ENCODE results near the gene ISCA2.

Gene ISCA2

DNA sequence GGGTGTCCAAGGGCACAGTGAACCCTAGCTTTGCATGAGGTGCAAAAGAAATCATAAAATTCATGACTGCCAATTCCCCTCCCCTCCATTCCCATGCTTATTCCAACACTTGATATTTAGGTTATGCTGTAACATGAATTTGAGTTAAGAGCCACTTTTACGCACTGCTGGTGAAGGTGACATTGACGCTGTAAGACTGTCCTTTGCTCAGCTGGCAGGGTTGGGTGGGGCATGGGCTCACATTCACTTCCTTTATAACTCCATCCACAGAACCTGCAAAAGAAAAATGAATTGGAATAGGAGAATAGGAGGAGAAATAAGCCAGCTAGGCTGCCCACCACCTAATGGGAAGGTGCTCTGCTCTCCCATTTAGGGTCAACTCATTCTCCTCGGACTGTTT, 7.4 kb upstream of the ISCA2 start:
- no peak for DNase-seq

DNA sequence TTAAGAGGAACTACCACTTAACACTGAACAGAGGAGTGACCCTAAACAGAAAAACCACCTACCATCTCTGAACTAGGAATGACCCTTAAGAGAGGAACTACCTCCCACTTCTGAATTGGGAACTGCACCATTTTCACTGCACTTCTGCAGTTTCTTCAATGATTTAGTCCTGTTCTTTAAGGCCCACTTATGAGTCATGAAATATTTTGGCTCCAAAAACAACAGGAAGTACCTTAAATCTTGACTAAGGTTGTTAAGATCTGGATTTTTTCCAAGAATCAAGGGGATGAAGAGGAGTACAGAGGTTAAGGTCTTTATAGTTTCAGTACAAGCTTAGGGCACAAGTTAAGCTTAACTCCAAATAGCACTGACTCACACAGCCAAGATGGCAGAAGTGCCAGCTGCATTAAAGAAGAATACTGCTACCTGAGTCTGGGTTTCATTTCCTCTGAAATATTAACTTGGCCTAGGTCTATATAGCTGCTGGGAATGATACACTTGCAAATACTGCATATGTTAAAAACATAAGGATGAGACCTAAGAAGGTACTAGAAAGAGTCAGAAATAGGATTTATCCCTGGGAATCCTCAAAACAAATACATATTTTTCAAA, 4.7 kb upstream of the ISCA2 start:
- no peak for DNase-seq

DNA sequence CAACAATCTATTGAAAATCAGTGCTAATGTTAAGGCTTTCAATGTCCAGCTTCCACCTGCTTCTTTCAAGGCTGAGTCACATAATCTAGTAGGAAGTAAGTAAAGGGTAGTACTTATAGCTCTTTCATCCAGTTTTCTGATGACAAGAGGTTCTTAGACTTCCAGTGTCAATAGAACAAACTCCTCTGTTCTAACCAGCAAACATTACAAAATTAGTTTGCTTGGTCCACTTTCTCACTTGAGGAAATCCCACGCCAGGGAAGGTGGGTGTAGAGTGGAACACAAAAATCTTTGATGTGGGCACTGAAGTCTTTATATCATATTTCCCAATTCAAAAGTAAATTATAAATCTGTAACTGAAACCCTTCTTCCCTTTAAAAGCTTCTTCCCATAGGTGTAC, 3.1 kb upstream of the ISCA2 start:
- DNase-seq = no peak

GRCh38 chr14:74491956-74492775, 1.4 kb upstream of the ISCA2 start:
- no peak for DNase-seq

GRCh38 chr14:74492776-74493342, 706 bp upstream of the ISCA2 start, which contains the start of gene NPC2:
NPC2 (minus strand) TSS chr14:74493305; CDS start chr14:74493274, 31 bp downstream.
- DNase-seq = no peak

- DNase-seq = no peak
Observed at GRCh38 chr14:74495356-74495755, 1.8 kb downstream of the ISCA2 start.

DNA sequence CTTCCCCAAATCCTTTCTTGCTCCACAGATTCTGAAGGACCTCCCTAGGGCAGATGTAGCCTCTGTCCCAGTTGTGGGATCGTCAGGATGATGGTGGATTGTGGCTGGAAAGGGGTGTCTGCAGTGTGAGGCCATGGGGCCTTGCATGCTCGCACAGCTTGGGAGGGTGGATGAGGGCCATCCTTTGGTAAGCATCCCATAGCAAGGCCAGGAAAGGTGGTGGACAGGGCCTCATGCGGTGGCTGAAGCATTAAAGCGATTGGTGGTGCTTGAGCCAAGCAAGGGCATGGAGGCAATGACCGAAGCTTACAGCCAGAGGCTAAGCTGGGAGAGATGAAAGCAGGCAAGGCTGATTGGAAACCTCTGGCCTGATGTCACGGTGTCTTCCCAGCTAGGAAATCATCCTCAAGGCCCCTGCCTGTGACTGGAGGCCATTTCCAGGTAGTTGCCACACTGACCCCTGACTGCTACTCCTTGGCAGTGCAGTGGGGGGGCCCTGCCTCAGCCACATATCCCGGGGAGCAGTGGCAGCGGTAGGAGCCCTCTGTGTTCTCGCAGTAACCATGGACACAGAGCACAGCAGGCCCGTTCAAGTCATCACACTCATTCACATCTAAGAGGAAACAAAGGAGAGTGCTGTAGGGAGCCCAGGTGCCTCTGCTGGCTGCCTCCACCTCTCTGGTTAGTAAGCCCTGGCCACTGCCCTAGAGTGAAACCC, 7.0 kb downstream of the ISCA2 start:
- no peak for DNase-seq

DNA sequence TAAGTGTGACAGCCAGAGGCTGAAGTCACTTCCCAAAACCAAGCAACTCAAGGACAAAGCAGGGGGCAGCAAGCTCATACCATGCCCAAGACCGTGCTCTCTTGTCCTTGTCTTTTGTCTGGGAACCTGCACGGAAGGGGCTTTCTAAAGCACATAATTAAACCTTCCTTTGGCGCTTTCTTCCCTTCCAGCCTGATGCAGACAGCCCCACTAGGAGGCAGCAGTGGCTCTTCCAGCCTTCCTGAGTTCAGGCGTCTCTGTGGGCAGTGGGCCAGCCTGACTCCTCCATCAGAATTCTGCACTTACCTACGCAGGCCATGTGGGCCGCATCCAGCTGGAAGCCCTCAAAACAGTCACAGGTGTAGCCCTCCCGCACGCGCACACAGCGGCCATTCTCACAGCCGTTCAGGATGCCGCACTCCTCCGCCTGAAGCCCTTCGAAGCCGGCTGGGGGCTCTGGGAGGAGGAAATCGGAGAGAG, 7.6 kb downstream of the ISCA2 start:
- peak; percentile 44 for DNase-seq

DNA sequence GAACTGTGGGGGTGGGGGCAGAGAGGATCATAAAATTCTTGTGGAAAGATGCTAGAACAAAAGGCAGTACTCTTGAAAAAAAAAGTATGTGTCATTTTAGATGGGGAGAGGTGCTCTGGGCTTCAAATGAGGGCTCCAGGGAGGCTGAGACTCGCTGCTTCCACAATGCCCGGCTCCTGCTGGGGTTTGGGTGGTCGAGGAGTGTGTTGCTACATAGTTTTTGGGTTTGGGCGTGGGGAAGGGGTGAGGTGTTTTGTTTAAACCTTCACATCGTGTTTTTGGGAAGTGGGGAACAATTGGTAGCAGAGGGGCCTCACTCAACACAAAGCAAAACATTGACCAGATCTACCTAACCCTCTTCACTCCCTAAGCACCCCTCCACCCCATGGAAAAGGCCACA, 8.1 kb downstream of the ISCA2 start:
- DNase-seq = no peak

DNA sequence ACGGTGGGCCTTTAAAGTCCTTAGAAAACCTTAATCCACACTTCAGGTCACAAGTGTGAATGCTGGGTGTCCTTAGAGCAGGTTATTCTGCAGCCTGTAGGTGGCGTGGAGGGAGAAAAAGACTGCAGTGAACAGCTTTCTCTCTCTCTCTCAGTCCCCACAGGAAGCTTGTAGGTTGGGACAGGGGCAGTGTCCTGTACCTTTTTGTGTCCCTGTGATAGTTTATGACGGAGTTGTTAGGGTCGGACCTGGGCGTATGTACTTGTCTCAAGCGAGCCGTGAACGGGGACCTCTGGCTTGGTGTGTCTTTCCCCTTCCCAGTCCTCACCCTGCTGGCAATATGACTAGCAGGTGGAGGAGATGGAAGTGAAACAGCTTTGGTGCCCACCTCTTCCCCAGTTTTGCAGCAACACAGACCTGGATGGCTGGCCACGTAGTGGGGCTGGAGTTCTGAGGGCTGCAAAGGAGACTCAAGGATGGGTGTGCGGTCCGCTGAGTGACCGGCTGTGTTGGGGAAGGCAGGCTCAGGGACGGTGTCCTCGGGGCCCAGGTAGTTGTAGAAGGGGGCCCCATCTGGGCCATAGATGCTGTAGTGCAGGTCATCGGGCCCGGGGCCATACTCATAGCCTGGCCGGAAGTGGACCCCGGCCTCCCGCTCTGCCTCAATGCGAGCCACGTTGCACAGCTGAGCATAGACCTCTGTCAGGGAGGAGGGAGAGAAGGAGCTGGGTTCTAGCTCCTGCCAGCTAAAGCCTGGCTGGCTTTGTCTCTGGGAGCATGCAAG, 8.9 kb downstream of the ISCA2 start:
- peak; percentile 29 for DNase-seq

- DNase-seq = no peak
Observed at GRCh38 chr14:74503291-74503937, 9.8 kb downstream of the ISCA2 start.

GRCh38 chr14:74503938-74504335, 10.4 kb downstream of the ISCA2 start:
- no peak for DNase-seq

DNA sequence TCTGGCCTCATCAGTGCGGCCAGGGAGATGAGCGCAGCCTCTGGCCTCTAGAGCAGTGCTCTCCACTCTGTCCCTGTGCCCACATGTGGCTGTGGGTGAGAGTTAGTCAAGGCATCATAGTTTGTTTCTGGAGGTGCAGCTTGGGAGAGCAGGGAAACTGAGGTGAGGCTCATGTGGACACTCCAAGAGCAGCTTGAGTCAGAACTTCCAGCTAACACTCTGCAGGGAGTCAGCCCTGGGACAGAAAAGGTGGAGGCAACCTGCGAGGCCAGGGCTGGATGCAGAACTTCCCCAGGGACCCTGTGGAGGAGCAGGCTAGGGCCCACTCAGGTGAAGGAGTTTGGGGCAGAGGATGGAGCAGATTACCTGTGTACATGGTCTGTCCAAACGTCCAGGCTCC, 10.8 kb downstream of the ISCA2 start:
- DNase-seq = no peak

DNA sequence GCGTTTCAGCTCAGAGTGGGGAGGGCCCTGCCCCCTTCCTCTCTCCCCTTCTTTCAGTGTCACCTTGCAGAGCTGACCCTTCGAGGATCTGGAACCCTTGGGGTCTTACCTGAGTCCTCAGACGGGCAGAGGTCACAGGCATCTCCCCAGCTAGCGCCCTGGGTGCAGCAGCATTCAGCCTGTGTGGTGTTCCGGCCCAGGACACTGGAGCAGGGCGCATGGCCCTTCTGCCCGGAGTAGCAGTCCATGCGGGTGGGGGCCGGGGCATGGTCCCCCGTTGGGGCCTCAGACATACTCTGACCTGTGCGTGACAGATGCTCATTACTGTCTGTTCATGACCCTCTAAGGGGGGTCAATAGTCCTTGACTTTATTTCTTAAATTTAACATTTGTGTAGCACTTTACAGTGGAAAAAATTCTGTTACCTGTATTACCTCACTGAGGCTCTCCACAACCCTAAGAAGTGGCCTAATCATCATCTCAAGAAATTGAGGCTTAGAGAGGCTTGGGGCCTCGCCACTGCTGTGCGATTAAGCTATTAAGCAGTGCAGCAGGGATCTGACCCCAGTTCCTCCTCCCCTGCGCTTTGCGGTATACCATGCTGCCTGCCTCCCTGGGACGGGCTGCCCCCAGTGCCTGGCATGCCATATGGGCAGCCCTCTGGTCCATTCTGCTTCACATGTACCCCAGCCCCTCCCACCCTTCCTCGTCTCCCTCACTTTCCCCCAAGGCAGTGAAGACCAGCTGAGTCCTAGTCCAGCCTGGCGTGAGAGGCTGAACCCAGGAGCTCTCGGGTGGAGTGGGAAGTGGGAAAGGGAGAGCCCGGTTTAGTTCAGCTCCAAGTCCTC, 11.5 kb downstream of the ISCA2 start:
- no peak for DNase-seq

- DNase-seq = no peak
Observed at GRCh38 chr14:74505831-74506230, 12.3 kb downstream of the ISCA2 start.

- DNase-seq = no peak
Observed at GRCh38 chr14:74506411-74506851, 12.9 kb downstream of the ISCA2 start.

DNA sequence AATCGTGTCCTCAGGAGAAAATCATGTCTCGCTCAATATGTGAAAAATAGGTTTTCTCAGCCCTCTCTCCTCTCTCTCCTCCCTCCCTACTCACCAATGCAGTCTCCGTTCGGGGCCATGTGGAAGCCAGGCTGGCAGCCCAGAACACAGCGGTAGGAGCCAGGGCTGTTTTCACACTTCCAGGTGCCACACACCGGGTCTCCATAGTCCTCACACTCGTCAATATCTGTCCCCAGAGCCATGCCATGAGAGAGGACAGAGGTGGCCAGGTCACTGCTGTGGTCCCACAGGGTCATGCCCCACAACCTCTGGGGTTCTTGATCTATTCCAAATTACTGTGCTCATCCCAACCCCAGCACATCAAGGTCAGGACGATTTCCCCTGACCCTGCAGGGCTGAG, 13.5 kb downstream of the ISCA2 start:
- no peak for DNase-seq

GRCh38 chr14:74507840-74508239, 14.3 kb downstream of the ISCA2 start:
- DNase-seq = no peak

DNA sequence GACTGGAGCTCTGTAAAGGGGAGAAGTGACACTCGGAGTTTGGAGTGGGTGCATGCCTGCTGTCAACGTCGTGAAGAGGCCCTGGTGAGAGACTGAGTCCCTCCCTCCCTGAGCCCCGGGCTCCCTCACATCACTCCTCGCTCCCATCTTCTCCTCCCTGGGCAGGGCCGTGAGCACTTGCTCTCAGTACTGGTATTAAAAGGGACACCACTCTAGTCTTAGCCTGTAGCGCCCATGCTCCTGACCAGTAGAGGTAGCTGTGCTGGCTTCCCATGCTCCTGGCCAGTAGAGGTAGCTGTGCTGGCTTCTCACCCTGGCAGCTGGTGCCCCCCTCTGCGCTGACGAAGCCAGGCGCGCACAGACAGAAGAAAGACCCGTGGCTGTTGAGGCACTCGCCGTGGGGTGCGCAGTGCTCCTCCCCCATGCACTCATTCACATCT, 14.7 kb downstream of the ISCA2 start:
- peak; percentile 73 for DNase-seq

- no peak for DNase-seq
Observed at GRCh38 chr14:74508844-74509428, 15.4 kb downstream of the ISCA2 start.
